GM10266 (cell line): ENCODE results near the gene PALLD.
A peak's percentile ranks its signal among the peaks of the same experiment; 100 is the strongest.

Source experiments
- DNase-seq: peaks from one replicate; pipeline ENCODE4 v3.0.0; 2012; ENCODE audit errors: extremely low spot score
- CTCF ChIP-seq: IDR thresholded peaks from 2 replicates; pipeline ENCODE4 v1.5.1; 2012; ENCODE audit warnings: mild to moderate bottlenecking, low read depth; ENCODE audit not compliant: control insufficient read depth, insufficient read depth; ENCODE audit errors: missing control alignments

Gene PALLD

DNA sequence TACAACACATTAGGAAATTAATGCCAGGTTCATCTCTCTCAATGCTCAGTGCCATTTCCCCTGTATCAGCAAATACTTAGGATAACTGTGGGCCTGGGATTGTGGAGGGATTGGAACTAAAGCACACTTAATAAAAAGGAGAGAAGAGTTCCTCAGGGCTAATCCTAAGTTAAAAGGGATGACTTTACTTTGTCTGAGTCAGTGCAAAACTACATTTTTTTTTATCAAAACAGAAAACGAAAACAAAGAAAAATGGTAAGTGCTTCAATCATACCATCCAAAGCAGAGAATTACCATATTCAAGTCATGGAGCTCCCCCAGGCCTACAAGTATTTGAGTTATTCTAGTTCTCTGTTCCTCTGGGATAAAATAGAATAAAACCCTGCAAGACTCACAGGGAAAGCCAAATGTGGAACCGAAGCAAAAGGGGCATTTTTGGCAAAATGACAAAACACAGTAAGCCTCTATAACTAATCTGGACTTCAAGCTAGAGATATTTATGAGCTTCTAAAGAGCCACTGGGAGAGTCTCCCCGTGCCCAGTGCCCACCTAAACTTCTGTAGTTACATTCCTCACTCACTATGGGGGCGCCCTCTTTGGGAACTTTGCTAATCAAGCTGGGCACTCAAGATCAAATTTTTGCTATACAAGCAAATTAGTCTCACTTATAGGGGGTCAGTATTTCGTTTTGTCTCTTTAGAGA, 53.4 kb downstream of the PALLD start:
- no peak for DNase-seq
- no peak for TF ChIP-seq CTCF

- TF ChIP-seq CTCF: no peak
Observed at GRCh38 chr4:168551211-168551610, 54.4 kb downstream of the PALLD start.

GRCh38 chr4:168551945-168552695, 55.3 kb downstream of the PALLD start:
- TF ChIP-seq CTCF: peak; percentile 7
- DNase-seq: no peak

More at GRCh38 chr4:168551211-168551610, 54.4 kb downstream of the PALLD start:
- DNase-seq: no peak

DNA sequence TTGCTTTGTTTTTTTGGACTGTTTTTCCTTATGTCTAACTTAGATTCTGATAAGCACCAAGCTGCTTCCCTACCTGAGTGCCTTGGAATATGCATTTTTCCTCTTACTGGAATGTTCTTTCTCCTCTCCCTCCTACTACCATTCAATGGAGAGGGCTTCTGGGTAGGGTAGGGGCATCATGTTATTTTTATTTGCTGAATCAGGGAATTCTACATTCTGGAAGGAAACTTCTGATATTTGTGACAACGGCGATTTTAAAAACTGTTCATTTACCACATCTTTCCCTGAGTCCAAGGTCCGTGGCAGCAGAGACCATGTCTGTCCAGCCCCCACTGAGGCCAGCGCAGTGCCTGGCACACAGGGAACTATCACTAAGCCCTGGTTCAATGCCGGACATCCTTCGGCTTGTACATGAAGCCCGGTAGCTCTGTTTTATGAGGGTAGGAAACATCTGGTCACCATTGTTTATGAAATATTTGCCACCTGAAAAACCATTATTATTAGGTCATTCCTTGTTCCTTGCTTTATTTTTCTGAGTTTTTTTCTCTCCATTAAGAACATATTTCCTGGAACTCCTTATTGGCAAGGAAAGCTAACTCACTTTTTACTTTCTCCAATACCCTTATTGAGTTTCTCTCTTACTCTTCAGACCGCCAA, 57.0 kb downstream of the PALLD start:
- TF ChIP-seq CTCF: no peak
- DNase-seq: no peak

DNA sequence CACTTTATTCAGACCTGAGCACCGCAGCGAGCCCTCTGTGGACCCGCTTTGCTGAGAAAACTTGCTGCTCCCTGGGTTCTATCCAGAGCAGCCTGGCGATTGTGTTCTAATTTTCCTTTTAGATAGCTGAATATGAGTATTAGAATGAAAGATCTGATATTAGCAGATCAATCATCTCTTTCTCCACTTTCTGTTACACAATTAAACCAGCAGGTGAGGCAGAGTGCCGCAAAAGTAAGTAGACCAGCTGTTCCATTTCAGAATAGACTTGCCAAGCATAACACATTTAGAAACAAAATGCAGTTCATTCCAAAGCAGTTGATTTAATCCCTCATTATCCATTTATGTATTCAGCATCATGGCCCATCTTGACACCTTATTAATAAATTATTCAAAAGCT, 58.6 kb downstream of the PALLD start:
- DNase-seq: no peak
- no peak for TF ChIP-seq CTCF

DNA sequence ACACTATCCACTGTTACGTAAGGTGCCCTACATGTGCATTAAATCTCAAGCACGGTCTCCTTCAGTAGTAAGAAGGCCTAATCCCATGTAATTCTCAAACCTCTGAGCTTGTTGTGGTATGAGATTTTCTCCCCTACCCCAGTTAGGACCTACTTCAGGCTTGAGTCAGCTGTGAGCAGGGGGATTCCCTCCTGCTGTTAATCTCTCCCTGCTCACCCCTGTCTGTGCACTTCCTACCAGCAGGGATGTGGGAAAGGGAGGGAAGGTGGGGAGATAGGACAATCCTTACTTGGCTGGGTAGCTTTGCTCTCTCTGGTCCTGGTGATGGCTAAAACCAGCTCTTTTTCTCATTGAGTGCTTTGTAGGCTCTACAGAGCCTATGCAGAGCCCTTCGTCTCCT, 60.8 kb downstream of the PALLD start:
- TF ChIP-seq CTCF: no peak
- DNase-seq: no peak
